PC-9 (cell line): Measurements from ENCODE around the gene STARD10.

Experiments used
- EZH2 ChIP-seq: fragments of 200-600 bp; sonication (generic); IDR thresholded peaks from 2 replicates; pipeline ENCODE4 v1.8.0; 2017; ENCODE audit warnings: antibody characterized with exemption, low read depth
- TF ChIP-seq, protein P1 (sequence below): fragments of 200-600 bp; sonication (generic); conservative IDR thresholded peaks from 2 replicates; pipeline ENCODE4 v1.6.1; 2017; ENCODE audit warnings: mixed run types, antibody characterized with exemption, mild to moderate bottlenecking, moderate library complexity

GRCh38 chr11:72754544-72755155, 39.2 kb downstream of the STARD10 start:
- TF ChIP-seq, protein P1, sequence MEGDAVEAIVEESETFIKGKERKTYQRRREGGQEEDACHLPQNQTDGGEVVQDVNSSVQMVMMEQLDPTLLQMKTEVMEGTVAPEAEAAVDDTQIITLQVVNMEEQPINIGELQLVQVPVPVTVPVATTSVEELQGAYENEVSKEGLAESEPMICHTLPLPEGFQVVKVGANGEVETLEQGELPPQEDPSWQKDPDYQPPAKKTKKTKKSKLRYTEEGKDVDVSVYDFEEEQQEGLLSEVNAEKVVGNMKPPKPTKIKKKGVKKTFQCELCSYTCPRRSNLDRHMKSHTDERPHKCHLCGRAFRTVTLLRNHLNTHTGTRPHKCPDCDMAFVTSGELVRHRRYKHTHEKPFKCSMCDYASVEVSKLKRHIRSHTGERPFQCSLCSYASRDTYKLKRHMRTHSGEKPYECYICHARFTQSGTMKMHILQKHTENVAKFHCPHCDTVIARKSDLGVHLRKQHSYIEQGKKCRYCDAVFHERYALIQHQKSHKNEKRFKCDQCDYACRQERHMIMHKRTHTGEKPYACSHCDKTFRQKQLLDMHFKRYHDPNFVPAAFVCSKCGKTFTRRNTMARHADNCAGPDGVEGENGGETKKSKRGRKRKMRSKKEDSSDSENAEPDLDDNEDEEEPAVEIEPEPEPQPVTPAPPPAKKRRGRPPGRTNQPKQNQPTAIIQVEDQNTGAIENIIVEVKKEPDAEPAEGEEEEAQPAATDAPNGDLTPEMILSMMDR: no peak
- no peak for TF ChIP-seq EZH2
